Activated T-cell treated with anti-CD3 and anti-CD28 coated beads, Interleukin-2, amount 50 U/mL, for 24 hours (primary cell): Measurements from ENCODE around the gene HSP90AA1.
"Not testable (repeated sequence)": the region's sequence is repeated elsewhere in the genome, so short reads cannot be mapped to it uniquely, and the experiment has no call there.

ENCODE experiments used
- DNase-seq: peaks from one replicate; pipeline ENCODE4 v3.0.0-alpha.2; 2020
- H3K27ac Mint-ChIP-seq: 2 replicates; pipeline ENCODE4 v1.8.0; 2020; ENCODE audit warnings: mild to moderate bottlenecking, mixed read lengths
- H3K27me3 Mint-ChIP-seq: 2 replicates; pipeline ENCODE4 v1.8.0; 2020; ENCODE audit warnings: mixed read lengths
- H3K36me3 Mint-ChIP-seq: 2 replicates; pipeline ENCODE4 v1.8.0; 2020; ENCODE audit warnings: low read depth, mixed read lengths
- H3K4me1 Mint-ChIP-seq: 2 replicates; pipeline ENCODE4 v1.8.0; 2020; ENCODE audit warnings: low read depth, mixed read lengths
- H3K4me3 Mint-ChIP-seq: 2 replicates; pipeline ENCODE4 v1.8.0; 2020; ENCODE audit warnings: mild to moderate bottlenecking, moderate library complexity, mixed read lengths
- H3K9me3 Mint-ChIP-seq: 2 replicates; pipeline ENCODE4 v1.8.0; 2020; ENCODE audit warnings: mixed read lengths

The HSP90AA1 gene

GRCh38 chr14:102086972-102087761 is at the start of gene HSP90AA1:
Gene HSP90AA1 (minus strand): TSS chr14:102087044. CDS start chr14:102086378, 666 bp downstream.
- peak within 1 kb of the TSS; percentile 88 for H3K4me3 Mint-ChIP-seq
- no peaks in the 10 kb centered on the region for H3K27me3 Mint-ChIP-seq
- peaks cover 46% of the 10 kb centered on the region for H3K36me3 Mint-ChIP-seq
- DNase-seq, result peak; percentile 97
- peak within 1 kb of the TSS; percentile 97 for H3K27ac Mint-ChIP-seq
- peaks cover 57% of the 10 kb centered on the region for H3K4me1 Mint-ChIP-seq
- H3K9me3 Mint-ChIP-seq, result no peaks in the 10 kb centered on the region

GRCh38 chr14:102135456-102135855 is 48.6 kb upstream of the HSP90AA1 start:
- H3K4me1 Mint-ChIP-seq, H3K9me3 Mint-ChIP-seq, H3K4me3 Mint-ChIP-seq, DNase-seq, H3K27me3 Mint-ChIP-seq, H3K27ac Mint-ChIP-seq: not testable (repeated sequence)
- peaks cover 31% of the 10 kb centered on the region for H3K36me3 Mint-ChIP-seq

GRCh38 chr14:102134719-102135118 is 47.9 kb upstream of the HSP90AA1 start:
- not testable (repeated sequence) for H3K27ac Mint-ChIP-seq, H3K9me3 Mint-ChIP-seq, H3K4me1 Mint-ChIP-seq, H3K4me3 Mint-ChIP-seq, DNase-seq, H3K27me3 Mint-ChIP-seq
- peaks cover 24% of the 10 kb centered on the region for H3K36me3 Mint-ChIP-seq

- H3K27me3 Mint-ChIP-seq, H3K27ac Mint-ChIP-seq, H3K9me3 Mint-ChIP-seq, H3K4me1 Mint-ChIP-seq, DNase-seq, H3K4me3 Mint-ChIP-seq: not testable (repeated sequence)
- peaks cover 22% of the 10 kb centered on the region for H3K36me3 Mint-ChIP-seq
Observed at GRCh38 chr14:102134021-102134420, 47.2 kb upstream of the HSP90AA1 start.

- Mint-ChIP-seq H3K27me3 (no peaks in the 10 kb centered on the region), H3K4me1 (no peaks in the 10 kb centered on the region), H3K9me3 (no peaks in the 10 kb centered on the region), H3K36me3 (peaks cover 20% of the 10 kb centered on the region), H3K27ac (no peak overlapping the region), H3K4me3 (no peak overlapping the region)
- no peak for DNase-seq
Observed at GRCh38 chr14:102131741-102132140, 44.9 kb upstream of the HSP90AA1 start.

- DNase-seq, result no peak
- H3K27ac Mint-ChIP-seq, result no peak overlapping the region
- H3K4me1 Mint-ChIP-seq, result no peaks in the 10 kb centered on the region
- H3K9me3 Mint-ChIP-seq, result no peaks in the 10 kb centered on the region
- H3K27me3 Mint-ChIP-seq, result no peaks in the 10 kb centered on the region
- H3K36me3 Mint-ChIP-seq, result peaks cover 6% of the 10 kb centered on the region
- H3K4me3 Mint-ChIP-seq, result no peak overlapping the region
Observed at GRCh38 chr14:102126807-102127455, 40.1 kb upstream of the HSP90AA1 start.

GRCh38 chr14:102125546-102125945 is 38.7 kb upstream of the HSP90AA1 start:
- no peak for DNase-seq
- Mint-ChIP-seq H3K9me3 (no peaks in the 10 kb centered on the region), H3K4me3 (no peak overlapping the region), H3K4me1 (no peaks in the 10 kb centered on the region), H3K36me3 (peaks cover 2% of the 10 kb centered on the region), H3K27ac (no peak overlapping the region), H3K27me3 (no peaks in the 10 kb centered on the region)

GRCh38 chr14:102124419-102124818 is 37.6 kb upstream of the HSP90AA1 start:
- Mint-ChIP-seq H3K27me3 (no peaks in the 10 kb centered on the region), H3K4me1 (no peaks in the 10 kb centered on the region), H3K27ac (no peak overlapping the region), H3K9me3 (no peaks in the 10 kb centered on the region), H3K4me3 (no peak overlapping the region), H3K36me3 (peaks cover 2% of the 10 kb centered on the region)
- DNase-seq, result no peak

- no peak overlapping the region for H3K27ac Mint-ChIP-seq
- H3K9me3 Mint-ChIP-seq, result no peaks in the 10 kb centered on the region
- no peaks in the 10 kb centered on the region for H3K27me3 Mint-ChIP-seq
- H3K36me3 Mint-ChIP-seq, result peaks cover 4% of the 10 kb centered on the region
- DNase-seq, result no peak
- H3K4me1 Mint-ChIP-seq, result no peaks in the 10 kb centered on the region
- no peak overlapping the region for H3K4me3 Mint-ChIP-seq
Observed at GRCh38 chr14:102121567-102121966, 34.7 kb upstream of the HSP90AA1 start.

GRCh38 chr14:102120888-102121287 is 34.0 kb upstream of the HSP90AA1 start:
- Mint-ChIP-seq H3K4me3 (no peak overlapping the region), H3K4me1 (no peaks in the 10 kb centered on the region), H3K9me3 (no peaks in the 10 kb centered on the region), H3K27me3 (no peaks in the 10 kb centered on the region), H3K27ac (no peak overlapping the region), H3K36me3 (peaks cover 4% of the 10 kb centered on the region)
- no peak for DNase-seq

GRCh38 chr14:102117852-102118251 is 31.0 kb upstream of the HSP90AA1 start:
- Mint-ChIP-seq H3K4me3 (no peak overlapping the region), H3K27ac (no peak overlapping the region), H3K9me3 (no peaks in the 10 kb centered on the region), H3K36me3 (peaks cover 4% of the 10 kb centered on the region), H3K4me1 (no peaks in the 10 kb centered on the region), H3K27me3 (no peaks in the 10 kb centered on the region)
- DNase-seq, result no peak

- H3K36me3 Mint-ChIP-seq, result peaks cover 4% of the 10 kb centered on the region
- no peak for DNase-seq
- H3K9me3 Mint-ChIP-seq, result no peaks in the 10 kb centered on the region
- H3K27me3 Mint-ChIP-seq, result no peaks in the 10 kb centered on the region
- H3K4me3 Mint-ChIP-seq, result no peak overlapping the region
- H3K27ac Mint-ChIP-seq, result no peak overlapping the region
- no peaks in the 10 kb centered on the region for H3K4me1 Mint-ChIP-seq
Observed at GRCh38 chr14:102116361-102117180, 29.7 kb upstream of the HSP90AA1 start.

- no peak for DNase-seq
- no peaks in the 10 kb centered on the region for H3K27me3 Mint-ChIP-seq
- peaks cover 5% of the 10 kb centered on the region for H3K9me3 Mint-ChIP-seq
- no peak overlapping the region for H3K27ac Mint-ChIP-seq
- no peaks in the 10 kb centered on the region for H3K36me3 Mint-ChIP-seq
- no peak overlapping the region for H3K4me3 Mint-ChIP-seq
- no peaks in the 10 kb centered on the region for H3K4me1 Mint-ChIP-seq
Observed at GRCh38 chr14:102111101-102111500, 24.3 kb upstream of the HSP90AA1 start.

- not testable (repeated sequence) for H3K36me3 Mint-ChIP-seq, H3K4me1 Mint-ChIP-seq, H3K4me3 Mint-ChIP-seq, H3K27ac Mint-ChIP-seq, H3K9me3 Mint-ChIP-seq, DNase-seq, H3K27me3 Mint-ChIP-seq
Observed at GRCh38 chr14:102109332-102109731, 22.5 kb upstream of the HSP90AA1 start.

GRCh38 chr14:102105369-102105768 is 18.5 kb upstream of the HSP90AA1 start:
- H3K27ac Mint-ChIP-seq, result no peak overlapping the region
- no peak overlapping the region for H3K4me3 Mint-ChIP-seq
- no peaks in the 10 kb centered on the region for H3K4me1 Mint-ChIP-seq
- peaks cover 5% of the 10 kb centered on the region for H3K9me3 Mint-ChIP-seq
- DNase-seq, result no peak
- H3K27me3 Mint-ChIP-seq, result peaks cover 5% of the 10 kb centered on the region
- H3K36me3 Mint-ChIP-seq, result no peaks in the 10 kb centered on the region
